NCI-H460 (cell line): ENCODE data around the gene CLDN10. TPM values are rescaled to one million over a fixed set of nuclear protein-coding genes. Genes with fewer than 3 reads are reported as not detected.

Source experiments
- DNase-seq: peaks from one replicate; pipeline ENCODE4 v3.0.0-alpha.2; 2016; ENCODE audit warnings: low read depth; ENCODE audit errors: extremely low read depth
- total RNA-seq: library from RNA; depleted of rRNA; stranded (reverse); fragments of >200 nt; shearing (Covaris generic); gene quantifications from 2 replicates; pipeline ENCODE4 v1.2.3, GENCODE V29; 2014

CLDN10 gene
- total RNA-seq, 1 experiment from 2014 or later: not detected

DNA sequence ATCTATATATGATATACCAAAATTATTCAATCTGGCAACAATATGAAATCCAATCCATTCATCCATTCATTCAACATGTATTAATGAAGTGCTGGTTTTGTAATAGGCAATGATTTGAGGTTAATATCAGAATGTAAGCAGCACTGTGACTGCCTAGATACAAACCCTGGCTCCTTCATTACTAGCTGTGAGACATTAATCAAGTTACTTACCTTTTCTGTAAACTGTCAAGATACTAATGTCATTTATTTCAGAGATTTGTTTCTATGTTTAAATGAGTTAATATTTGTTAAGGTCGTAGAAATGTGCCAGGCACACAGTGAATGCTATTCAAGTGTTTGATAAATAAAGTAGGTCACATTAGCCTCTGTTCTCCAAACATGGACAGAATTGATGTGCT lies 40.9 kb downstream of the CLDN10 start:
- DNase-seq: no peak

DNA sequence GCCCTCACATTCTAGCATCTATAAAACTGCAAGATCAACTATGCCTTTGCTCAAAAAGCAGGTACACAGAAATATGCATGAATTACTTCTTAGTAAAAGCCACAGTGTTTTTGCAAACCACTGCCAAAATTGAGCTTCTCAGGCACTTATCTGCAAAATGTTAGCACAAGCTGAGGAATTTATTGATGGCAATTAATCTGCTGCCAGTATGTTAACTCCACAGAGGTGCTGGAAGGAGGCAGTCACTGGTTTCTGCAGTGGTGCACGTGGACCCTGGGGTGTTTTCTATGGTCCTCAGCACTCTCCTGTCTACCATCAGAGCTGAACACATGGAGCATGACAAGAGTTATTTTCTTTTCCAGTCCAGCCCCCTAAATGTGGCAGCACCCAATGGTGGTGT lies 44.2 kb downstream of the CLDN10 start:
- DNase-seq: no peak

DNA sequence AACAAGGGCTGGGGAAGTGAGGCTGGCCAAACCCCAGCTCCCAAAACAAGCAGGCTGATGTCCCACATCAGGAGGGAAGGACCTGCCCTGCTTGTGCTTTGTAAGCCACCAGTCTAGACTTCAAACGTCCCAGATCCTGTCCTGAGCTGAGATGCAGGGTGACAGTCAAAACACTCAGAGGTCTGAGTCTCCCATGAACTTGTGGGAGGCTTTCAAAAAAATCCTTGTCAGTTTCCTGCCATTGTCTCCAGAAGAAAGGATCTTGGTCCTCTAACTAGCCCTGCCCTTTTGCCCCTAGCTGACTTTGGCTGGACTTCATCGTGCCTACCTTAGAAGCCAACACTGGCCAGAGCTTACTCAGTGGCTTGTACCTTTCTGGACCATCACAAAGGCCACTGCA lies 48.7 kb downstream of the CLDN10 start:
- no peak for DNase-seq

DNA sequence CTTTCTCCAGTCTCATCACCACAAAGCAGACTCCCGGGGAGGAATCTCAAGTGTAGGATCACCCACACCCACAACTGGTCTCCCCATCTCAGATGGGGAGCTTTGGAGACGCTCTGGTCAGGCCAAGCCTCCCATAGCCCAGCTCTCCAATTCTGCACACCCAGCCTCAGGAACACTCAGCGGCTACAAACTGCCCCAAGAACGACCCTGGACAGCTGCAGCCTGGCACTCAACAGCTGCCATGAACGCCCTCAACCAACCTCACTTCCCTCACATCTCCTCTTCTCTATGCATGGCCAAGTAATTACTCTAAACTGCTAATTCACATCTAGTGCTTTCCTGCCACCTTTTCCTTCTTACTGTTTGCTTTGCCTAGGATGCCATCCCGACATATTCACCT lies 49.4 kb downstream of the CLDN10 start:
- no peak for DNase-seq

DNA sequence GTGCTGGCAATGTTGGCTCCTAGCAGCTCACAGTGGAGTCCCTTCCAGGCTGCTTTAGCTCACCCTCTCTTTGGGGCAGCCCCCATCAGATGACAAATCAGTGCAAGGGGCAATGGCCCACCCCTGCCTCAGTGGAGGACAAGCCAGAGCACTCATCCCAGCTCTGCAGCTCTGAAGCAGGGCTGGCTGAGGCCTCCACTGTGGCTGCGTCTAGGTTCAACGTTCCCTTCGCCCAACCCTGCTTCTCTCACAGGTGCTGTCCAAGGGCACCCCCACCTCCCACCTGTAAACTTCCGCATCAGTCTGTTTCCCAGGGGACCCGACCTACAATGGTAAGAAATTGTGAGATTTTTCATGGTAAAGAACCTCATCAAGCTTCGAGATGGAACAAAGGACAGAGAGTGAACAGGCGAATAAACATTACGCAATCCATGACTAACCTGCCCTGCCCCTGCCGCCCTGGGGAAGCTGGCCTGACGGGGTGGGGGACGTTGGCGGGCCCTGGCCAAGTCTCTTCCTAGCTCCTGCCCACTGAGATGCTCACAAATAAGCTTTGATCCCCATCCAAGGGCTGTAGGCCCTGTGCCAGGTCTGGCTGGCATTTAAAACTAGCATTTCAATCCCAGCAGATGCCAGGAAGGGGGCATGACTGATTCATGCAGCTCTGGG lies 51.5 kb downstream of the CLDN10 start:
- DNase-seq: peak; percentile 14

DNA sequence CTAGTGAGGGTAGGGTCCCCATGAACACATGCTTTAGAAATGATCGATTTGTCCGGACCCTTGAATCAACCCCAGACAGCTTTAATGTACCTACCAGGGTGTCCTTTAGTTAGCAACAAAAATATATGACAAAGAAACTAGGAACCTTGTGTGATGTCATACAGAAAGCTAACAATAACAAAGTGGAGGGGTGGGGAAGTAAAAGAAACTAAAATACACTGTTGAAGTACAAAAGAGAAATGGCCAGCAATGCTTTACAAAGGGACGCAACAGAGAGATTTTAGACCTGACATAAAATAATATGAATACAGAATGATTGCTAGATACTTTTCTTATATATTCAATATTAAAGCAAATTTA lies 52.0 kb downstream of the CLDN10 start:
- no peak for DNase-seq

DNA sequence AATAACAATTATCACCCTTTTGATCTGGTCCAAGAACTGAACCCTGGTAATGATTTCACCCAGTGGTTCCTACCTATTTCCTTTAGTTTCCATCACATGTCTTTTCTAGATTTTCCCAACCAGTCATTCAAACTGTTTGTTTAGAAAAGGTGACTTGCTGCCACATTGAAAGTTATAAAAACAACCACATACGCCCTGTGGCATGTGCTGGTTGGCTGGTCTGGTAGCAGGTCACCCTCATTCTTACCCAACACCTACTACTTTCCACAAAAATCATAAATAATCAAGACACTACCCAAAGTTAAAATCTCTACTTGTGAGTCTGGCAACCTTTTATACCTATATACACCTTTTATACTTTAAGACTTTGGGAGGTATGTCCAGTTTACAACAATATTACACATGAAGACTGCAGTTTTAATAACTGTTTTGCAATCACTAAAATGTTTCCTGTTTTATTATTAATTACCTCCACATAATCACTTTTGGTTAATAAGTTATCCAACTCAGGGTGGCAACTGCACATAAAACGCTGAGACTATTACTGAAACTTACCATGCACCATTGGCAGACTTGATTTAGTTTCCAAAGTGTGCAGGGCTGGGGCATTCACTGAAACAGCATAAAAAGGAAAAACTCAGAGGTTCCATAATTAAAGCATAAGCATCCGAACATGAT lies 53.1 kb downstream of the CLDN10 start:
- DNase-seq: no peak

DNA sequence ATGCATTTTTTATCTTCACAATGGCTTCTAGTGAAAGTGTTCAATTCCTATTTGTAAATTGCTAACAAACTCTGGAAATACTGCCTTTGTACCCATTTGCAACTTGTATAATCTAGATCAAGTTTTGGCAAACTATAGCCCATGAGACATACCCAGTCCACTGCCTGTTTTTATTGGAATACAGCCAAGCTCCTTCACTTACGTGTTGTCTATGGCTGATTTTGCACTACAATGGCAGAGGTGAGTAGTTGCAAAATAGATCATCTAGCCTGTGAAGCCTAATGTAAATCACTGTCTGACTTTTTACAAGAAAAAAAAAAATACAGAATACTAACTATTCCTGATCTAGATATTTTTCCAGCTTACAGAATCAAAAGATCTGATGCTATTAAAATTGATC lies 54.8 kb downstream of the CLDN10 start:
- peak; percentile 12 for DNase-seq

DNA sequence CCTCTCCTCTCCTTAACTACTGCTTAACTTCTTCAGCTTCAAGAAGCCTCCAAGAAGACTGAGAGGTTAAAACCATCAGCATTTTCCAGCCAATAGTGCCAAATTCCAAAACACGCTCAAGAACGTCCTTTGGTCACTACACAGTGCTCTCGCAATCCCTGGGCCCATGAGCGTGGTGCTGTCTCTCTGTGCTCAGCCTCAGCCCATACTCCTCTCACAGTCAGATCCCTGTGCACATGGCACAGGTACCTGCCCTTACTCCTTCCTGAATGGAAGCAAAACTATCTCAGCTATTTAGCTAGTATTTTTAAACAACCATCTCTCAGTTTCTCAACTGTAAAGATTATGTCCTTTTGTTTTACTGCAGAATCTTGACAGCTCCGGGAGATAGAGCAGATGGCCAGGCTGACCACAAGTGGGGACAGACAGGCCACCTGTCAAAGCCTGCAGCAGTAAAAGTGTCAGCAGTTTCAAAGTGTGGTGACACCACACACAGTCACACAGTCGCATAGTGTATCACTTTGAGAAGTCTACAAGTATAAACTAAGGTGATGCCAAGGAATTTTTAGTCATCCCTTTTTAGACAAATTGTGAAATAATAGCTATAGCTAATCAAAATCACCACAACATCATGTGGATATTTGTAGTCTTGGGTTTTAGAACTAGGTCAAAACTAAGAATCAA lies 56.3 kb downstream of the CLDN10 start:
- DNase-seq: no peak

DNA sequence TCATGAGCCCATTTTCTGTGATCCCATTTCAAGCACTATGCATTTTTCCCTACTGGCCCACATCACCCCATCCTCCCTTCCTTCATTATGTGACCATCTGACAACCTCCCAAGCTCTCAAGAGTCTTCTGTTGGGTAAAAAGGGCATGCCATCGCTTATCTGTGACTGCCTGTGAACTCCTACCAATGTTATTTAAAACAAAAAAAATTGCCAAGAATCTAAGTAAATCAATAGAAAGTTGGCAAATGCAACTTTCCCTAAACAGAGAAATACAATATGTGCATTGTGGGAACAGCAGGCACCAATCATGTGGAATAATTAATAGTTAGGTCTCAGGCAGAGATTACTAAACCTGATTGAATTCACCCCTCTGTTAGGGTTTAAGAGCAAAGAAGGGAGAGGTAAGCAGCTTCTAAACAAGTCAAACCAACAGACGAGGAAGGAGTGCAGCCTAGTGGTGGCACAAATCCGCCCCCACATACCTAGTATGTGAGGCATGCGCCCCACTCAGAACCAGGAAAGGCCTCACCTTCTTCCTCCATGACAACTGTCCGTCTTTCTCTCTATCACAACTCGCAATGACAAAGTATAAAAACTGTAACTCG lies 62.2 kb downstream of the CLDN10 start:
- no peak for DNase-seq

DNA sequence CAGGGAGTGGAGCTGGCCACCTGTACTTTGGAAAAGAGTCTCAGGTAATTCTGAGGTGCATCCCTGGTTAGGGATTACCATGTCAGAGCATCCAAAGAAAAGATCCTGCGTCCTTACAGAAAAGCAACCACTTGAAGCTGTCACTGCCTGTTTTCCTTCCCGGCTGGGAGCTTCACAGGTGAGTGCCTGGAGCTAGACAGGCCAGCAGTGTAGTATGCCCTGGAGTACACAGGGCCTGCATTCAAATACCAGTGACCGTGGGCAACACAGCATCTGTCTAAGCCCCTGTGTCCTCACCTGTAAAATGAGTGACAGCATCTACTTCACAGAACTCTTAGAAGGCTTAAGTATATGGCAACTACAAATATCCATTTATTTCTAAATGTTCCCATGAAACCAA lies 63.0 kb downstream of the CLDN10 start:
- no peak for DNase-seq

DNA sequence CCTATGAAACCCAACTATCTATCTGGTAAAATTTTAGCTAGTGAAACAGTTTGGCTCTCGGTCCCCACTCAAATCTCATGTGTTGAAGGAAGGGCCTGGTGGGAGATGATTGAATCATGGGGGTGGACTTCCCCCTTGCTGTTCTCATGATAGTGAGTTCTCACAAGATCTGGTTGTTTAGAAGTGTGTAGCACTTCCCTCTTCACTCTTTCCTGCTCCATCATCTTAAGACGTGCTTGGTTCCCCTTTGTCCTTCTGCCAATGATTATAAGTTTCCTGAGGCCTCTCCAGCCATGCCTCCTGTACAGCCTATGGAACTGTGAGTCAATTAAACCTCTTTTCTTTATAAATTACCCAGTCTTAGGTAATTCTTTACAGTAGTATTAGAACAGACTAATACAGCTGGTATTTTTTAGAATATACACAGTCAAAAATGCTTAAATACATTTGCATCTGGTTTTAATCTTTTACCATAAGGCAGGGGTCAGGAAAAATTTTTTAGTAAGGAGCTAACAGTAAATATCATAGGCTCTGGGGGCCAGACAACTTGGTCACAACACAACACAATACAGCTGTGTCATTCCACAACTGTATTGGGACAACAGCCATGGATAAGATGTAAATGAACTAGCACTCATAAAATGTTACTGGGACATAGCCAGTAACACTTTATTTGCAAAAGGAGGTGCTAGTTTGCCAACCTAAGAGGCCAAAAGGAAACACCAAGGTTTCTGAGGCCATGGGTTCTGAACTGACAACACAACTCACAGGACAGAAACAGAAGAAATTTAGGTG lies 67.7 kb downstream of the CLDN10 start:
- DNase-seq: no peak

DNA sequence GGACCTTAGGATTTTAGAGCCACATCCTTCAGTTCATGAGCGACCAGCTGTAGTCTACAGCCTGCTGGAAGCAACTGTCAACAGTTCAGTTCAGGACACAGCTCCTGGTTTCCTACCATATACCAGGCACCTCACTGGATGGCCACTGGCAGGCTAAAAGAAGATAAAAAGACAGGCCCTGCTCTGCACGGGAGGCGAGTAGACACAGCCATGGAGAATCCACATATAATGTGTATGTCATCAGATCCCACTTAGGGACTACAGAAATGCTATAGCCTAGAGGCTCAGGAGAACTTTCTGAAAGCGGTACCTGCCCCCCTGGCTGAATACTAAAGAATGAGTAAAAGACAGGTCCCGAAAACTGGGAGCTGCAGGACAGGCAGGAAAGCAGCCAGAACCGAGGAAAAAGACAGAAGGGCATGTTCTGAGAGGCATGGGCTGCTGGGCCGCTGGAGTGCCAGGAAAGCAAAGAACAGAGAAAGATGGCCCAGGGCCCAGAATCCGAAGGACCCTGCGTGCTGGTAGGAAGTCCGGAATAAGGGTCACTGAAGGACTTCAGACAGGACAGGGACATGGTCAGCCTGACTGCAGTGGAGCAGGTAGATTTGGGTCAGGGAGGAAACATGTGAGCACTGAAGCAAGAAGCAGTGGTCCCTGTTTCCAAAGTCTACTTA lies 68.4 kb downstream of the CLDN10 start:
- no peak for DNase-seq

DNA sequence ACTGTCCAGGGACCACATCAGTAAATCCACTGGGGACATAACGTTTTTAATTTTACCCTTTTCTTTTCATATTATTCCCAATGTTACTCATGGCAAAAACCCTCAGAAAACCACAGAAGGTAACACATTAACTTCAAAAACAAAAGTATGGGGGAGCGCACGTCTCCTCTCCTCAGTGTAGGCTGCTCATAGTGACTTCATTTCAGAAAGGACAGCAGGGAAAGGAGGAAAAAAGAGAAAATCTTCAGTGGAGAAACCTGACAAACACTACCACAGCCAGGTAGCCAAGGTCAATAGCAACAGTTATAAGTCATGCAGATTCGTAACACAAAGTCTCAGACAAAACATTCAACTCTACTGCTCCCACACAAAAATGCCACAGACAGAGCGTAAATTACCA lies 70.6 kb downstream of the CLDN10 start:
- no peak for DNase-seq

DNA sequence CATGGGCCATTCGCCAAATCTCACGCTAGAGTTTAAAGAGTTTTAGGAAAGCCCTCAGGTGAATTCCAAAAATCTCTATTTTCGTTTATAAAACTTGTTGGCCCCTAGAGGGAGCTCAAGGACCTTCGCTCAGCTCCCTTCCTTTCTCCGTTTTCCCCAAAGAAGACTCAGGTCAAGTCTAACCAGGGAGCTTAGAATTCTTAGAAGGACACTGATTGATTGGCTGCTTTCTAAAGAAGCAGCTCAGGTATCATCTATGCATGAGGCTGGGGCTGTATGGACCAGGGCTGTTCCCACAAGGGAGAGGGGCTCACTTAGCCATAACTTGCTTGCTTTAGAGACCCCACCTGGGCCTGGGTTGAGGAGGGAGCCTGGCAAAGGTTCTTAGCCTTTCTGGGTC lies 71.5 kb downstream of the CLDN10 start:
- DNase-seq: peak; percentile 37

DNA sequence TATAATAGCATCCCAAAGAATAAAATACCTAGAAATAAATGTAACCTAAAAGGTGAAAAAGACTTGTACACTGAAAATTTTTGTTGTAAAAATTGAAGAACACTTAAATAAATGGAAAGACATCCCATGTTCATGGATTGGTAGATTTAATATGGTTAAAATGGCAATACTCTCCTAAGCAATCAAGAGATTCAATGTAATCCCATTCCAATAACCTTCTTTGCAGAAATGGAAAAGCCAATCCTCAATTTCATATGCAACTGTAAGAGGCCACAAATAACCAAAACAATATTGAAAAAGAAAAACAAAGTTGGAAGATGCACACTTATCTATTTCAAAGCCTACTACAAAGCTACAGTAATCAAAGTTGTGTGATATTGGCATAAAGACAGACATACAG lies 74.2 kb downstream of the CLDN10 start:
- DNase-seq: no peak

DNA sequence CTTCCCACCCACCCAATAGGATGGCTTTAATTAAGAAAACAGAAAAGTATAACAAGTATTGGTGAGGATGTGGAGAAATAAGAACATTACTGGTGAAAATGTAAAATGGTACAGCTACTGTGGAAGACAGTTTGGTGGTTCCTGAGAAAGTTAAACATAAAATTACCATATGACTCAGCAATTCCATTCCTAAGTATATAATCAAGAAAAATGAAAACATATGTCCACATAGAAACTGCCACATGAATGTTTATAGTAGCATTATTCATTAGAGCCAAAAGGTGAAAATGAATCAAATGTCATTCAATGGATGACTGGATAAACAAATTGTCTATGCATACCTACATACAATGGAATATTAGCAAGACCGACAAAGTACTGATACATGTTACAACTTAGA lies 75.1 kb downstream of the CLDN10 start:
- DNase-seq: no peak

DNA sequence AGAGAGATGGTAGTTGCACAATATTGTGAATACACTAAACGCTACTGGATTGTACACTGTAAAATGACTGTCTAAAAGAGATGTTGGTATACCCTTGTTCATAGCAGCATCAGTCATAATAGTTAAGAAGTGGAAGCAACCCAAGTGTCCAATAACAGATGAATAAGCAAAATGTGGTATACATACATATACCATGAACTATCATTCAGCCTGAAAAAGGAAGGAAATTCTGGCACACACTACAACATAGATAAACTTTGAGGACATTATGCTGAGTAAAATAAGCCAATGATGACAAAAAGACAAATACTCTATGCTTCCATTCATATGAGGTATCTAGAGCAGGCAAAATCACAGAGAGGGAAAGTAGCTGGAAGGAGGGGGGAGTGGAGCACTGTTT lies 76.0 kb downstream of the CLDN10 start:
- no peak for DNase-seq

DNA sequence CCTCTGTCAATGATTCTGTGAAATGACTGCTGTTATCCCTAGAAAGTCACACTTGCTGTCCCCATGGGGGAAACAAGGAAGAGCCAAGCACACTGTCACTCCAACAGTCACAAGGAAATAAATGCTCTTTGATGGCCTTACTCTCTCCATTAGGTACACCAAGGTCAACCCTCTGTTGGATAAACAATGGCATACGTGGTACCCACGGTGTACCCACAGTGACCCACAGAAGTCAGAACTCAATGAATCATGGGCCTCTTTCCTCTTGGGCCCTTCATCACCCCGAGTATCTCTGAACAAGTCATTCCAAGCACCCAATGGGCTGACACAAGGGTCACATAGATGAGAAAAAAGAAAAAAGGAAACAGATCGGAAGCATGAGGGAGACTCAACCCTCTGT lies 76.6 kb downstream of the CLDN10 start:
- no peak for DNase-seq
